PC-9 (cell line): ENCODE results near the gene LCLAT1. TPM values are rescaled to one million over a fixed set of nuclear protein-coding genes. Genes with fewer than 3 reads are reported as not detected.

Experiments used
- BruUV-seq: library from RNA; stranded (reverse); fragments of 400-500 nt; replicated peaks from 2 replicates; lab custom pipeline; 2021; lab: Mats Ljungman, UMichigan
- CTCF ChIA-PET: fragments of 300-600 bp; sonication (Branson Sonifier 250); formaldehyde crosslinking; loops from one replicate; lab custom pipeline; 2022; ENCODE audit warnings: antibody characterized with exemption; lab: Charles Lee
- POLR2A ChIA-PET: fragments of 300-600 bp; sonication (Branson Sonifier 250); formaldehyde crosslinking; loops from one replicate; lab custom pipeline; 2022; ENCODE audit warnings: antibody characterized with exemption; ENCODE audit not compliant: unreplicated experiment; lab: Charles Lee
- DNase-seq, 2 experiments: peaks; one replicate each; pipeline versions ENCODE4 v3.0.0 to v3.0.0-alpha.2; 2015 to 2022; ENCODE audit warnings: mixed read lengths in 1 of 2
- H2AFZ ChIP-seq: fragments of 200-600 bp; sonication (generic); 2 replicates; pipeline ENCODE4 v1.8.1; 2017; ENCODE audit warnings: antibody characterized with exemption
- H3F3A ChIP-seq: fragments of 200-600 bp; sonication (generic); 2 replicates; pipeline ENCODE4 v1.8.1; 2017; ENCODE audit warnings: antibody characterized with exemption, mild to moderate bottlenecking, low read depth; ENCODE audit not compliant: insufficient read depth
- H3K27ac ChIP-seq: fragments of 200-600 bp; sonication (generic); 2 replicates; pipeline ENCODE4 v1.6.1; 2016; ENCODE audit warnings: mixed run types
- H3K27me3 ChIP-seq: fragments of 200-600 bp; sonication (generic); 2 replicates; pipeline ENCODE4 v1.6.1; 2016; ENCODE audit warnings: low read depth, mixed run types; ENCODE audit not compliant: insufficient read depth
- H3K36me3 ChIP-seq: fragments of 200-600 bp; sonication (generic); 2 replicates; pipeline ENCODE4 v1.6.1; 2016; ENCODE audit warnings: low read depth, mixed run types
- H3K4me1 ChIP-seq: fragments of 200-600 bp; sonication (generic); replicated peaks from 2 replicates; pipeline ENCODE4 v1.6.1; 2016; ENCODE audit warnings: mixed run types; ENCODE audit not compliant: insufficient read depth
- H3K4me2 ChIP-seq: fragments of 200-600 bp; sonication (generic); 2 replicates; pipeline ENCODE4 v1.6.1; 2017; ENCODE audit warnings: mixed run types
- H3K4me3 ChIP-seq: fragments of 200-600 bp; sonication (generic); 2 replicates; pipeline ENCODE4 v1.6.1; 2016; ENCODE audit warnings: mixed run types
- H3K79me2 ChIP-seq: fragments of 200-600 bp; sonication (generic); 2 replicates; pipeline ENCODE4 v1.6.1; 2017; ENCODE audit warnings: low read depth, mixed run types
- H3K9me2 ChIP-seq: fragments of 200-600 bp; sonication (generic); 2 replicates; pipeline ENCODE4 v1.8.1; 2017; ENCODE audit warnings: mild to moderate bottlenecking; ENCODE audit not compliant: insufficient read depth
- H3K9me3 ChIP-seq: fragments of 200-600 bp; sonication (generic); 2 replicates; pipeline ENCODE4 v1.8.1; 2016; ENCODE audit warnings: low read depth; ENCODE audit not compliant: insufficient read depth
- H4K20me1 ChIP-seq: fragments of 200-600 bp; sonication (generic); 2 replicates; pipeline ENCODE4 v1.8.1; 2017; ENCODE audit not compliant: insufficient read depth
- CTCF ChIP-seq: fragments of 200-600 bp; sonication (generic); conservative IDR thresholded peaks from 2 replicates; pipeline ENCODE4 v1.6.1; 2017; ENCODE audit warnings: mixed run types, antibody characterized with exemption, mild to moderate bottlenecking, moderate library complexity
- EZH2 ChIP-seq: fragments of 200-600 bp; sonication (generic); IDR thresholded peaks from 2 replicates; pipeline ENCODE4 v1.8.0; 2017; ENCODE audit warnings: antibody characterized with exemption, low read depth
- intact Hi-C: fragments of 100-400 bp; cut with micrococcal nuclease; formaldehyde crosslinking; loops from one replicate; pipeline ENCODE4 v1.10.0; 2022; ENCODE audit not compliant: unreplicated experiment
- total RNA-seq: library from RNA; stranded (reverse); gene quantifications from 2 replicates; pipeline ENCODE4 v1.2.3, GENCODE V29; 2021

The LCLAT1 gene
- total RNA-seq, 1 experiment from 2014 or later, result 35.7 TPM

GRCh38 chr2:30622452-30622851 lies 175.4 kb downstream of the LCLAT1 start:
- Histone ChIP-seq H3K27me3 (no peaks in the 10 kb centered on the region), H3K9me3 (no peaks in the 10 kb centered on the region), H3K9me2 (no peaks in the 10 kb centered on the region; the same call in 1 of the 2 replicates), H3F3A (no peaks in the 10 kb centered on the region), H3K4me3 (no peak overlapping the region), H3K36me3 (no peaks in the 10 kb centered on the region), H4K20me1 (no peaks in the 10 kb centered on the region), H3K79me2 (no peaks in the 10 kb centered on the region), H3K4me2 (no peak overlapping the region), H2AFZ (no peak overlapping the region), H3K27ac (no peak overlapping the region), H3K4me1 (no peaks in the 10 kb centered on the region)
- ChIA-PET POLR2A (no interaction called here), CTCF (no interaction called here)
- intact Hi-C loops, result no loop called here
- no peak for DNase-seq
- BruUV-seq, result no TSS peak
- TF ChIP-seq EZH2 (no peak), CTCF (no peak)

DNA sequence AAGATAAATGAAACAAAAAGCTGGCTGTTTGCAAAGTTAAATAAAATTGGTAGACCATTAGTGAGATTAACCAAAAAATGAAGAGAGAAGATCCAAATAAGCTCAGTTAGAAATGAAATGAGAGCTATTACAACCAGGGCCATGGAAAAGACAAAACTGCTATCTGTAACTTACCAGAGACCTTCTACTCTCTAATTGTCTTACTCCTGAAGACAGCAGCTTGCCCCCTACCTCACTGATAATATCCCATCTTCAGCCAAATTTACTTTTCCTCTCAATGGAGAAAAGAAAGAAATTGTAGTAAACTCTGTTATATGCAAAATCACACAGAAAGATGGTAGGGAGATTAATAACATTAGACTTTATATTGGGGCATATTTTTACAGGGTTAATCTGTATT lies 178.2 kb downstream of the LCLAT1 start:
- Histone ChIP-seq H3K4me3 (no peak overlapping the region), H3K4me2 (no peak overlapping the region), H3K9me2 (no peaks in the 10 kb centered on the region), H4K20me1 (no peaks in the 10 kb centered on the region), H3K27me3 (no peaks in the 10 kb centered on the region), H3K4me1 (no peaks in the 10 kb centered on the region), H3F3A (no peaks in the 10 kb centered on the region), H2AFZ (no peak overlapping the region), H3K79me2 (no peaks in the 10 kb centered on the region), H3K36me3 (no peaks in the 10 kb centered on the region), H3K27ac (no peak overlapping the region), H3K9me3 (no peaks in the 10 kb centered on the region)
- DNase-seq, result no peak
- BruUV-seq, result no TSS peak
- TF ChIP-seq CTCF (no peak), EZH2 (no peak)
- CTCF ChIA-PET, result no interaction called here
- intact Hi-C loops, result no loop called here
- POLR2A ChIA-PET, result no interaction called here

DNA sequence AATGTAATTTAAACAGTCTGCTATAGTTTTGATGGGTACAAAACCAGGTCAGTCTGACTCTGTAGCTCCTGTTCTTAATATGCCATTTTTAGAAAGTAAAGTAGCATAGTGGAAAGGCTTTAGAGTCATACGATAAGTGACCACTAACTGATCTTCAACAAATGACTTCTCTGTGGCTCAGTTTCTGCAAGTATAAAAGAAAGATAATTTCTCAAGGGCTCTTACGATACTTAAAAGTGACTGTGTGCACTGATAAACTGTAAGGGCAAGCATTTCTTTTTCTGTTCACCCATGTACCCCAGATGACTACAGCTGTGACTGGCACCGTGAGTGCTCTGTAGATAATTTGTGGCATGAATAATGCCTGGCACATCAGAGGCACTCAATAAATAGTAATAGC lies 178.7 kb downstream of the LCLAT1 start:
- intact Hi-C loops, result no loop called here
- no peak overlapping the region for H3K4me3 ChIP-seq
- no peaks in the 10 kb centered on the region for H3F3A ChIP-seq
- no peaks in the 10 kb centered on the region for H3K79me2 ChIP-seq
- H3K9me2 ChIP-seq, result no peaks in the 10 kb centered on the region
- no peak for DNase-seq
- H3K27me3 ChIP-seq, result no peaks in the 10 kb centered on the region
- no peaks in the 10 kb centered on the region for H4K20me1 ChIP-seq
- H3K27ac ChIP-seq, result no peak overlapping the region
- no peak for TF ChIP-seq EZH2
- TF ChIP-seq CTCF, result no peak
- H3K4me2 ChIP-seq, result no peak overlapping the region
- H3K36me3 ChIP-seq, result no peaks in the 10 kb centered on the region
- H3K9me3 ChIP-seq, result no peaks in the 10 kb centered on the region
- no TSS peak for BruUV-seq
- H2AFZ ChIP-seq, result no peak overlapping the region
- no peaks in the 10 kb centered on the region for H3K4me1 ChIP-seq
- POLR2A ChIA-PET, result no interaction called here
- CTCF ChIA-PET, result no interaction called here
